Neural cell (in vitro differentiated cells): Measurements from ENCODE around the gene IL23R.

Source experiments
- EP300 ChIP-seq: fragments of 450-650 bp; conservative IDR thresholded peaks from 2 replicates; pipeline ENCODE4 v1.6.1; 2014; ENCODE audit warnings: antibody characterized with exemption, mild to moderate bottlenecking, moderate library complexity; ENCODE audit not compliant: poor library complexity, severe bottlenecking
- TAF1 ChIP-seq: IDR thresholded peaks from 2 replicates; pipeline ENCODE4 v1.6.1; 2012; ENCODE audit warnings: low read depth
- TF ChIP-seq, protein P1 (sequence below): fragments of 450-650 bp; IDR thresholded peaks from 2 replicates; pipeline ENCODE4 v1.5.1; 2014; ENCODE audit warnings: antibody characterized with exemption, mild to moderate bottlenecking, moderate library complexity; ENCODE audit not compliant: poor library complexity, severe bottlenecking

DNA sequence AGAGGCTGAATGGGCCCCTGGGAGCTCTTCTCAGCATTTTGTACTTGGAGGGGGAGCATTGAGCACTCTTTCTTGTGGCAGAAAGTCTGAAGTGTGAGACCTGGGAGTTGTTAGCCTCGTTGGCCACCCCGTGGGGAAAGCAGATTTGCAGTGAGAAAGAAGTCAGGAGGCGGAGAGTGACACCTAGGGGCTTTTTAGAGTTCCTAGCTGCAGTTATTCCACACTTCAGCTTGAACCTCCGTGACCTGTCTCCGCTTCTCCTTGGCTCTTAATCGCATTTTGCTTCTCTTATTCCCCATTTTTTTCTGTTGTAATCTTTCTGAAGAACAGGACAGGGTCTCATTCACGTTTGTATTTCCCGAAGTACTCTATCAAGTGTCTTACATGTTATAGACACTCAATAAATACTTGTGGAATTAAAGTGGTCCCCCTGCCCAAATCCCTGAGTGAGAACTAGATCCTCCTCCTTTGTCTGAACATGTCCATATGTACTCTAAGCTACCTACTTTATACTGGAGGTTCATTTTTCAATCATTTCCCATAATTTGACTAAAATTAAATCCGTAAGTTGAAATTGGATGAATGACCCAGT, 17.0 kb upstream of the IL23R start:
- TF ChIP-seq, protein P1, sequence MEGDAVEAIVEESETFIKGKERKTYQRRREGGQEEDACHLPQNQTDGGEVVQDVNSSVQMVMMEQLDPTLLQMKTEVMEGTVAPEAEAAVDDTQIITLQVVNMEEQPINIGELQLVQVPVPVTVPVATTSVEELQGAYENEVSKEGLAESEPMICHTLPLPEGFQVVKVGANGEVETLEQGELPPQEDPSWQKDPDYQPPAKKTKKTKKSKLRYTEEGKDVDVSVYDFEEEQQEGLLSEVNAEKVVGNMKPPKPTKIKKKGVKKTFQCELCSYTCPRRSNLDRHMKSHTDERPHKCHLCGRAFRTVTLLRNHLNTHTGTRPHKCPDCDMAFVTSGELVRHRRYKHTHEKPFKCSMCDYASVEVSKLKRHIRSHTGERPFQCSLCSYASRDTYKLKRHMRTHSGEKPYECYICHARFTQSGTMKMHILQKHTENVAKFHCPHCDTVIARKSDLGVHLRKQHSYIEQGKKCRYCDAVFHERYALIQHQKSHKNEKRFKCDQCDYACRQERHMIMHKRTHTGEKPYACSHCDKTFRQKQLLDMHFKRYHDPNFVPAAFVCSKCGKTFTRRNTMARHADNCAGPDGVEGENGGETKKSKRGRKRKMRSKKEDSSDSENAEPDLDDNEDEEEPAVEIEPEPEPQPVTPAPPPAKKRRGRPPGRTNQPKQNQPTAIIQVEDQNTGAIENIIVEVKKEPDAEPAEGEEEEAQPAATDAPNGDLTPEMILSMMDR: peak; percentile 78
- TF ChIP-seq TAF1 (no peak), EP300 (no peak)
